Neural progenitor cell (in vitro differentiated cells): Measurements from ENCODE around the gene ABTB2.

Experiments used
- CTCF ChIP-seq: fragments of 200-600 bp; sonication (generic); IDR thresholded peaks from 2 replicates; pipeline ENCODE4 v1.5.1; 2017; ENCODE audit warnings: antibody characterized with exemption, mild to moderate bottlenecking
- EZH2 ChIP-seq: fragments of 200-600 bp; sonication (generic); IDR thresholded peaks from 2 replicates; pipeline ENCODE4 v1.6.1; 2017; ENCODE audit warnings: antibody characterized with exemption, mild to moderate bottlenecking, moderate library complexity
- EZH2phosphoT487 ChIP-seq: fragments of 200-600 bp; sonication (generic); IDR thresholded peaks from 2 replicates; pipeline ENCODE4 v1.6.1; 2017; ENCODE audit warnings: antibody characterized with exemption

- TF ChIP-seq EZH2 (no peak), CTCF (no peak), EZH2phosphoT487 (no peak)
These were observed 144.4 kb downstream of the ABTB2 start for GRCh38 chr11:34213366-34213765.
